Calu3 (cell line): ENCODE results near the gene IQCH. TPM values are rescaled to one million over a fixed set of nuclear protein-coding genes. Genes with fewer than 3 reads are reported as not detected.

Experiments
- BruUV-seq: library from RNA; stranded (reverse); fragments of 400-500 nt; replicated peaks from 2 replicates; lab custom pipeline; 2021; lab: Mats Ljungman, UMichigan
- CTCF ChIA-PET: fragments of 300-600 bp; sonication (Branson Sonifier 250); formaldehyde crosslinking; loops from one replicate; lab custom pipeline; 2022; ENCODE audit warnings: antibody characterized with exemption; lab: Charles Lee
- DNase-seq: peaks from one replicate; pipeline ENCODE4 v3.0.0; 2022
- H3K27ac Mint-ChIP-seq: one replicate; pipeline ENCODE4 v1.8.0; 2022; ENCODE audit warnings: mixed read lengths; ENCODE audit not compliant: unreplicated experiment
- H3K27me3 Mint-ChIP-seq: one replicate; pipeline ENCODE4 v1.8.0; 2022; ENCODE audit warnings: mixed read lengths; ENCODE audit not compliant: unreplicated experiment
- H3K36me3 Mint-ChIP-seq: one replicate; pipeline ENCODE4 v1.8.0; 2022; ENCODE audit warnings: mild to moderate bottlenecking, moderate library complexity, mixed read lengths; ENCODE audit not compliant: insufficient read depth, unreplicated experiment
- H3K4me1 Mint-ChIP-seq: one replicate; pipeline ENCODE4 v1.8.0; 2022; ENCODE audit warnings: mild to moderate bottlenecking, low read depth, mixed read lengths; ENCODE audit not compliant: unreplicated experiment
- H3K4me3 Mint-ChIP-seq: one replicate; pipeline ENCODE4 v1.8.0; 2022; ENCODE audit warnings: mild to moderate bottlenecking, low read depth, moderate library complexity, mixed read lengths; ENCODE audit not compliant: unreplicated experiment
- H3K9me3 Mint-ChIP-seq: one replicate; pipeline ENCODE4 v1.8.0; 2022; ENCODE audit warnings: low read depth, mixed read lengths; ENCODE audit not compliant: unreplicated experiment
- intact Hi-C: fragments of 100-400 bp; cut with micrococcal nuclease; formaldehyde crosslinking; loops from one replicate; pipeline ENCODE4 v1.10.0; 2022; ENCODE audit not compliant: unreplicated experiment
- total RNA-seq: library from RNA; stranded (reverse); gene quantifications from 2 replicates; pipeline ENCODE4 v1.2.3, GENCODE V29; 2022
- TF ChIP-seq, protein P1 (sequence below): fragments of 200-600 bp; IDR thresholded peaks from one replicate; pipeline ENCODE4 v1.8.0; 2022; ENCODE audit warnings: antibody characterized with exemption; ENCODE audit not compliant: unreplicated experiment

Gene IQCH
- total RNA-seq, 1 experiment from 2014 or later = 5.5 TPM

DNA sequence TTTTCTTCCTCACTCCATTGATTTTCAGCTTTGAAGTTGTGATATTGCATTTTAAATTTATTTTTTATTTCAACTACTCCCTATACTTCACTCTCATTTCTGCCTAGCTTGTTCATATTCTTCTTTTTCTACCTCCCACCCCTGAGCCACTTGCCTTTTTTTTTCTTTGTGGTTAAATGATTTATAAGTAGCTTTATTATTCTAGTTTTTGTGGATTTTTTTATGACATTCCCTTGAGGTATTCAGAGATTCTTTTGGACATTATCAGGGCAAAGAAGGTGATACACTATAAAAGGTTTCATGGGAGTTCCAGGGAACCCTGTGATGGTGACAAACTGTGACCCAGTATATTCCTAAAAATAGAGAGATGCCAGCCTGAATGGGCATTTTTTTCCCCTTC is 269.6 kb downstream of the IQCH start:
- intact Hi-C loops = no loop called here

DNA sequence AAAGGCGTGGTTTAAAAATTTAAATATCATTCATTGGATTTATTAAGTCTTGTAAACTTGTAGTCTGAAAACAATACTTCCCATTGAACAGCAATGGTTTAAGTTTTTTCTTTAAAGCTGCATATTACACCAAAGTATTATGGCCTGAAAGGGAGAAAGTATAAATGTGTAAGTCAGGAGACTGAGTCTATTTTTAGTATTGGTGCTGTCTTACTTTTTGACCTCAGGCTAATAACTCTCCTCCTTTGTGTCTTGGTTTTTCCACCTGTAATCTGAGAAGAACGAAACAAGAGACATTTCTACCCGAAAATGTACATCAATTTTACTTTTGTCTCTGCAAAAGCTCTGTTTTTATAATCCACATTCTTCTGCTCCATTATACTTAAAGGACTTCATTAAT is 273.9 kb downstream of the IQCH start:
- CTCF ChIA-PET = interaction anchor here (0.9 to 1.3 kb wide), 2 partner anchors 143 to 304 kb away, joined by 3 read pairs; no protein-coding TSS in a partner anchor
- no peak overlapping the region for H3K27ac Mint-ChIP-seq
- BruUV-seq = no TSS peak

More for the DNA sequence above, 269.6 kb downstream of the IQCH start:
- Mint-ChIP-seq H3K4me3 (no peak overlapping the region), H3K36me3 (peaks cover 25% of the 10 kb centered on the region), H3K27ac (no peak overlapping the region), H3K4me1 (peaks cover 24% of the 10 kb centered on the region), H3K27me3 (no peaks in the 10 kb centered on the region), H3K9me3 (no peaks in the 10 kb centered on the region)
- TF ChIP-seq, protein P1, sequence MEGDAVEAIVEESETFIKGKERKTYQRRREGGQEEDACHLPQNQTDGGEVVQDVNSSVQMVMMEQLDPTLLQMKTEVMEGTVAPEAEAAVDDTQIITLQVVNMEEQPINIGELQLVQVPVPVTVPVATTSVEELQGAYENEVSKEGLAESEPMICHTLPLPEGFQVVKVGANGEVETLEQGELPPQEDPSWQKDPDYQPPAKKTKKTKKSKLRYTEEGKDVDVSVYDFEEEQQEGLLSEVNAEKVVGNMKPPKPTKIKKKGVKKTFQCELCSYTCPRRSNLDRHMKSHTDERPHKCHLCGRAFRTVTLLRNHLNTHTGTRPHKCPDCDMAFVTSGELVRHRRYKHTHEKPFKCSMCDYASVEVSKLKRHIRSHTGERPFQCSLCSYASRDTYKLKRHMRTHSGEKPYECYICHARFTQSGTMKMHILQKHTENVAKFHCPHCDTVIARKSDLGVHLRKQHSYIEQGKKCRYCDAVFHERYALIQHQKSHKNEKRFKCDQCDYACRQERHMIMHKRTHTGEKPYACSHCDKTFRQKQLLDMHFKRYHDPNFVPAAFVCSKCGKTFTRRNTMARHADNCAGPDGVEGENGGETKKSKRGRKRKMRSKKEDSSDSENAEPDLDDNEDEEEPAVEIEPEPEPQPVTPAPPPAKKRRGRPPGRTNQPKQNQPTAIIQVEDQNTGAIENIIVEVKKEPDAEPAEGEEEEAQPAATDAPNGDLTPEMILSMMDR = no peak
- CTCF ChIA-PET = no interaction called here
- DNase-seq = no peak
- BruUV-seq = no TSS peak

DNA sequence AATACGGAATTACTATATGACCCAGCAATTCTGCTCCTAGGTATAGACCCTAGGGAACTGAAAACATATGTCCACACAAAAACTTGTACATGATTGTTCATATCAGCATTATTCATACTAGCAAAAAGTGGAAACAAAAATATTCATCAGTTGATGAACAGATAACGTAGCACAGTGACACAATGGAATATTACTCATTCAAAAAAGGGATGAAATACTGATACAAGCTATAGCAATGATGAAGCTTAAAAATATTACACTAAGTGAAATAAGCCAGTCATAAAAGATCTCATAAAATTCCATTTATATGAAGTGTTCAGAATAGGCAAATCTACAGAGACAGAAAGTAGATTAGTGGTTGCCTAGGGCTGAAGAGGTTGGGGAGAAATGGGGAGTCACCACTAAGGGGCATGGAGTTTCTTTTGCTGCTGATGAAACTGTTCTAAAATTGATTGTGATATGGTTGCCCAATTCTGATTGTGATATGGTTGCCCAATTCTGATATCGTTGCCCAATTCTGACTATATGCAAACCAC is 276.9 kb downstream of the IQCH start:
- intact Hi-C loops = no loop called here
- TF ChIP-seq, protein P1 = no peak
- BruUV-seq = no TSS peak
- Mint-ChIP-seq H3K27ac (no peak overlapping the region), H3K36me3 (no peaks in the 10 kb centered on the region), H3K9me3 (no peaks in the 10 kb centered on the region), H3K4me3 (no peak overlapping the region), H3K4me1 (no peaks in the 10 kb centered on the region), H3K27me3 (no peaks in the 10 kb centered on the region)
- CTCF ChIA-PET = interaction anchor here (0.7 kb wide), 1 partner anchor 825 kb away, joined by 4 read pairs; no protein-coding TSS in a partner anchor
- no peak for DNase-seq

More for the DNA sequence above, 273.9 kb downstream of the IQCH start:
- Mint-ChIP-seq H3K9me3 (no peaks in the 10 kb centered on the region), H3K4me3 (no peak overlapping the region), H3K4me1 (peaks cover 9% of the 10 kb centered on the region), H3K36me3 (no peaks in the 10 kb centered on the region), H3K27me3 (no peaks in the 10 kb centered on the region)
- DNase-seq = no peak
- TF ChIP-seq, protein P1 = no peak
- intact Hi-C loops = no loop called here

DNA sequence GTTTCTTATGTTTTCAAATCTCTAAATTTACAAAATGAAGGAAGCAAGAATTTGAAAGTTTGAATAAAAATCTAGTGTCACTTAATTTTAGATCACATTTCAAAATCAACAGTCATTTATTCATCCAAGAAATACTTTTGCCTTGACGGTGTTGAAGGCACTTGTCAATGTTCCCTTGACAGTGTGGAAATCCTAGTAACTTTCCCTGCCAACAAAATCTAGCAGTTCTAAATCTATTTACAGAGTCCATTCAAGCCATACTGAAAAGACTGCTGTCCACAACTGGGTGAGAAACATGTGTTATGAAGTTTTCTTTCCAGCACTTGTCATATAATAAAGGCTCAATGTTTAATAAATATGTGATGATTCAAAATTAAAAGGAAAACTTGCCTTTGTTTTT is 279.3 kb downstream of the IQCH start:
- no peak overlapping the region for H3K27ac Mint-ChIP-seq
- H3K4me3 Mint-ChIP-seq = no peak overlapping the region
- no peaks in the 10 kb centered on the region for H3K9me3 Mint-ChIP-seq
- no peak for DNase-seq
- intact Hi-C loops = no loop called here
- TF ChIP-seq, protein P1 = no peak
- H3K27me3 Mint-ChIP-seq = no peaks in the 10 kb centered on the region
- H3K4me1 Mint-ChIP-seq = no peaks in the 10 kb centered on the region
- CTCF ChIA-PET = interaction anchor here (0.5 kb wide), 1 partner anchor 63 kb away, joined by 3 read pairs; no protein-coding TSS in a partner anchor
- no peaks in the 10 kb centered on the region for H3K36me3 Mint-ChIP-seq
- no TSS peak for BruUV-seq
